HT-29 (cell line): ENCODE measurements around the gene PRUNE2. TPM values are rescaled to one million over a fixed set of nuclear protein-coding genes. Genes with fewer than 3 reads are reported as not detected.

ENCODE experiments used
- DNase-seq: peaks from one replicate; pipeline ENCODE4 v3.0.0-alpha.2; 2015; ENCODE audit warnings: low spot score
- total RNA-seq: library from RNA; depleted of rRNA; stranded (reverse); fragments of >200 nt; shearing (Covaris generic); gene quantifications from 2 replicates; pipeline ENCODE4 v1.2.3, GENCODE V29; 2014

PRUNE2 gene
- total RNA-seq, 1 experiment from 2014 or later: not detected

DNA sequence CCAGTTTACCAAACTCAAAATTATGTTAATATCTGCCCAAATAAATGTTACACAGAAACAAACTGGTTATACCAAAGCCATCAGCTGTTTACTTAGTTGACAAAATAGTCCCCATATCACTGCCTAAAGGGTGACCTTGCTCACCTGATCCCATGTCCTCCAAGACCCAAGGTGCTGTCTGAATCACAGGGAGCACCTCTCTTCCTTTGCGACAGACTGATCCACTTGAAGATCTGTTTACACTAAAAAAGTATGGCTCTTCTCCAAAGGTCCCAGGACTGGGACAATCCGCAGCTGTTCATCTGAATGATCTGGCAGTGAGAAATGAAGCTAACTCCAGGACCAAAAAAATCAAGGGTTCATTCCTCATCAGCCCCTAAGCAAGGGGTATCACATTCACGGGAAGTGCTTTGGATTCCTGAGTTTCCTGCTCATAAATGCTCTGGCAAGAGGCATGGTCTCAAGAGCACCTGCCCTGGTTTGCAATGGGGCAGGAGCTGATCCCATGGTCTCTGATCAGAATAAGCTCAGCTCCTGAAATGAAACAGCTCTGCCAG, 5.0 kb downstream of the PRUNE2 start:
- DNase-seq: no peak

- no peak for DNase-seq
Measured at GRCh38 chr9:76898786-76899185, 7.1 kb downstream of the PRUNE2 start.

- DNase-seq: no peak
Measured at GRCh38 chr9:76897804-76898525, 7.9 kb downstream of the PRUNE2 start.

DNA sequence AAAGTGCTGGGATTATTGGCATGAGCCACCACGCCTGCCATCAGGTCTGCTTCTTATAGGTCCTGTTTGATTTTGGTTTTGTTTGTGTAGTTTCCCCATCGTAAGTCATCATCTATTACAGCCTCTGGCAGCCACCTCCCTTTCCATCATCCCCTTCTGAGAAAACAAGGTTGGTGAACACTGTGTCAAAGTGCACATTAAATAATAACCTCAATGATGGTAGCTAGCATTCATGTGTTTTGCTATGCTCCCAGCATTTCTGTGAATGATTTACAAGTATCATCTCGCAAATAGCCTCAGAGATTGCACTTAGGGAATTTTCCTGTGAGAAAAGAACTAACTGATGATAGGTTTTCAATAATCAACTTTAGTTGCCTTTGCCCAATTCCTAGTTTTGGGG, 9.9 kb downstream of the PRUNE2 start:
- DNase-seq: no peak

- no peak for DNase-seq
Measured at GRCh38 chr9:76895186-76895585, 10.7 kb downstream of the PRUNE2 start.

- DNase-seq: no peak
Measured at GRCh38 chr9:76894198-76894597, 11.7 kb downstream of the PRUNE2 start.

DNA sequence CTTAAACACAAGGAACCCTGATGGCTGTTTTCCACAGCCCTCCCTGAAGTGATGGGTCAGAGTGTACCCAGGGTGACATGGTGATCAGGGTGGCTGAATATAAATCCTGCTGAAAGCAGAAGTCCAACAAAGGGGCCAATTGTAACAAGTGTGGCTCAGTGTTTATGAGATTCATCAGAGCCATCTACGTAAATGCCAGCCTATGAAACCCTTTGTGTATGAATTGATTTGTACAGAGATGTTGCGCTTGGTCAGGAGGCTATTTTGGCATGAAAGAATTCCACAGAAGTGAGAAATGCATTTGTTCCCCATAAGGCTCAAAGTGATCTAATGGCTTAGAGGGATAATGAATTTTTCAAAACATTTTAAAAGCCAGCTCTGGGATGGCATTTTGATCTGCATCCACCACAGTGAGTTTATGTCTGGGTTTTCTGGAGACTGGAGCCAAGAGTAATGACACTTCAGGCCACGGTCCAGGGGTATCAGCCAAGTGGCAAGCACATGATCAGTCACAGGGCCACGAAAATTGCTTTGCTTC, 12.4 kb downstream of the PRUNE2 start:
- no peak for DNase-seq

- DNase-seq: no peak
Measured at GRCh38 chr9:76891874-76892273, 14.0 kb downstream of the PRUNE2 start.

- no peak for DNase-seq
Measured at GRCh38 chr9:76891279-76891678, 14.6 kb downstream of the PRUNE2 start.

GRCh38 chr9:76887951-76888350, 18.0 kb downstream of the PRUNE2 start:
- DNase-seq: no peak

- DNase-seq: peak; percentile 25
Measured at GRCh38 chr9:76887003-76887821, 18.7 kb downstream of the PRUNE2 start.

GRCh38 chr9:76886318-76886717, 19.6 kb downstream of the PRUNE2 start:
- DNase-seq: no peak

- no peak for DNase-seq
Measured at GRCh38 chr9:76884823-76885222, 21.1 kb downstream of the PRUNE2 start.

DNA sequence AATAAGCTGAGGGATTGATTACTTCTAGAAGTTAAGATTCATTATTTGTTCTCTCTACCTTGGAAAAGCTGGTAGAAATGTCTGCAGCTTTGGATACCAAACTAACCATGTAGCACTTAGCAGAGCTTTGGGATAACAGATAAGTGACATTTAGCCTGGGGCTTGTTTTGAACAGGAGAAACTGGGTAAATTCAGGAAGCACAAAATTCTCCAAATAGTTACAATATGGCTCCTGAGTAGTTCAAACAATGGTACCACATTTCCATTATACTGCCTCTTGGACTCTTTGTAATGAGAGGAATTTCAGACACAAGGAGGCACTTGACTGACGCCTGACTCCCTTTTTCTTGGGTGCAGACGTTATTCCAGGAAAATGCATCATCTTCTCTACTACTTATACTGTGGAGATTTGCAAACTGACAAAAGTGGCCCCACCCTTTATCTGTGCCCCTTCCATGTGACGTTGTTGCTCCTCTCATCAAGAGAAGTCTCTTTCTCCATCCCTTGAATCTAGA, 22.5 kb downstream of the PRUNE2 start:
- no peak for DNase-seq

GRCh38 chr9:76882686-76883085, 23.2 kb downstream of the PRUNE2 start:
- DNase-seq: no peak

DNA sequence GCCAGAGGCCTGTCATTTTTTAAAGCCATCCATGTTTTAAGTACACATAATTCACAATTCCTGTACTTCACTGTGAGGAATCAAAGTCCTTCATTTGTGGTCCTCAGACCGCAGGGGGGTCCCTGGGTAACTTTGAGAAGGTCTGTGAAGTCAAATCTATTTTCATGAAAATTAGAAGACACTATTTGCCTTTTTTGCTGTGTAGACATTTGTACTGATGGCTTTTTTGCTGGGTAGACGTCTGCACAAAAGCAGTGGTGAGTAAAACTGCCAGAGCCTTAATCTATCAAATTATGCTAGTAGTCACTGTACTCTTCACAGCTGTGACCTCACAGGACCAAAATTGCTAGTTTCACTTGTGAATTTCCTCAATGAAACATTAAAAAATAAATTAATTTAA, 25.7 kb downstream of the PRUNE2 start:
- no peak for DNase-seq

- DNase-seq: no peak
Measured at GRCh38 chr9:76878933-76879332, 27.0 kb downstream of the PRUNE2 start.

GRCh38 chr9:76877961-76878360, 28.0 kb downstream of the PRUNE2 start:
- no peak for DNase-seq

GRCh38 chr9:76876098-76876497, 29.8 kb downstream of the PRUNE2 start:
- DNase-seq: no peak

DNA sequence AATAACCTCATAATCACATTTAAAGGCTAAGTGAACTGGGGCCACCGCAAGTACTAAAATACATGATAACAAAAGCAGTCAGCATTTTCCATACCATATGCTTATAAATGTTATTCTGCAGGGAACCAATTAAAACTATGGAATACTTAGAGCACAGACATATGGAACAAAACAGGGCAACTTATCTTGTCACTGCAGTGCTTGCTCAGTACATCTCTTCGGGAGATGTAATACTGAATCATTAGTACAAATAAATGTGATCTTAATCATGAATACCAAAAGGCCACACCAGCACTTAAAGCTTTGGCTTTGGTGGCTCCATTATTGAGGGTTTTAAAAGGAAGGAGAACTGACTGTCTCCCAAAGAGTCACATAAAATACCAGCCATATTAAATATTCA, 32.1 kb downstream of the PRUNE2 start:
- no peak for DNase-seq

DNA sequence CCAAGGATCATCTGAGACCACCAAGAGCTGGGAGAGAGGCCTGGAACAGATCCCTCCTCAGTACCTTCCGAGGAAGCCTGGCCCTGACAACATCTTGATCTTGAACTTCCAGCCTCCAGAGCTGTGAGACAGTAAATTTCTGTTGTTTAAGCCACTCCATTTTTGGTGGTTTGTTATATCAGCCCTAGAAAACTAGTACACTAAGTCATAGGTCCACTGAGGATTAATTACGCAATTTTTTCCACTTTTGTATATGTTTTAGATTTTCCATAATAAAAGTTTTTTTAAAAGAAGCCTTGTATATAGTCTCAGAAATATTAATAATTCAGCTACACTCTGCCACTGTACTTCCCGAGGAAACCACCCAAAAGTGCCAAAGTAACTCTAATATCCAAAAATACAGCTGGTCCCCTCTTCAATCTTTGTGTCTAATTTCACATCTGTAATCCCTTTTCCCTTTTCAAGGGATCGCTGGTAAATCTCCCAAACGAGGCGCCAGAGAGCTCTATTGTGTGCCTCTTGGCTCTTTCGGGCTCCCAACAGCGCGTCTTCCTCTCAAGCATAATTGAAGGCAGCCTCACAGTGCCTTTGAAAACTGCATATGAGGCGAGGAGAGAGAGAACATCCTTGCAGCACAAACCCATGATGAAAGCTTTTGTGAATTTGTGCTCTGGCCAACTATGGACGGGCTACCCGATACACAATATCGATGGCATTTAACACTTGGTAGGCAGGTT, 32.7 kb downstream of the PRUNE2 start:
- DNase-seq: no peak

GRCh38 chr9:76868897-76869296, 37.0 kb downstream of the PRUNE2 start:
- no peak for DNase-seq
